Pancreas (tissue), 10 donors: ENCODE data around the gene PARG. TPM values are rescaled to one million over a fixed set of nuclear protein-coding genes. Genes with fewer than 3 reads are reported as not detected.
"Not testable (repeated sequence)": the region's sequence is repeated elsewhere in the genome, so short reads cannot be mapped to it uniquely, and the experiment has no call there.

Experiments used
- ATAC-seq, 4 donors: fragments of 200-7000 bp; cut with Tn5 transposase; one replicate each; pipeline versions ENCODE4 v1.8.0 to v1.9.1; 2020; ENCODE audit warnings: mild to moderate bottlenecking in 4 of 4, moderate library complexity in 4 of 4
- DNase-seq, 6 donors: peaks; one replicate each; pipeline ENCODE4 v3.0.0-alpha.2; 2020
- FAIRE-seq: peaks from 2 replicates; lab custom pipeline; 2012; peaks lifted over from hg19 to GRCh38; lab: Jason Lieb, UNC
- H3K27ac ChIP-seq, 4 donors: fragments of 200-600 bp; sonication (generic); 1 replicate in 3 of 4; 2 replicates in 1 of 4; pipeline versions ENCODE4 v1.5.0 to v1.8.0; 2020
- H3K27me3 ChIP-seq, 4 donors: fragments of 200-600 bp; one replicate each; pipeline ENCODE4 v1.8.0; 2021
- H3K36me3 ChIP-seq, 3 donors: fragments of 200-600 bp; sonication (generic) in 1 of 3; one replicate each; pipeline versions ENCODE4 v1.5.0 to v1.8.0; 2020 to 2021
- H3K4me1 ChIP-seq, 3 donors: fragments of 200-600 bp; one replicate each; pipeline ENCODE4 v1.8.0; 2021
- H3K4me3 ChIP-seq, 4 donors: fragments of 200-600 bp; sonication (generic) in 2 of 4; one replicate each; pipeline versions ENCODE4 v1.5.0 to v1.8.0; 2020 to 2021
- H3K9me3 ChIP-seq, 4 donors: fragments of 200-600 bp; one replicate each; pipeline ENCODE4 v1.8.0; 2021
- WGBS, 2 donors: extraction: QIAGEN DNeasy Blood & Tissue Kit; methylation state at CpG; one replicate each; pipeline ENCODE4 v1.1.7; 2013; 5-methylcytosine and 5-hydroxymethylcytosine counted together
- intact Hi-C, 3 donors: fragments of 100-400 bp; cut with DNase I; formaldehyde crosslinking; loops; one replicate each; pipeline versions ENCODE4 v1.11.1 to v1.14.2; 2022
- polyA plus RNA-seq, 2 donors: library from polyadenylated mRNA; stranded (reverse); fragments of 200-250 nt; gene quantifications; one replicate each; pipeline ENCODE4 v1.2.3, GENCODE V29; 2013
- total RNA-seq, 6 donors: library from RNA; stranded (reverse); fragmentation: NEBNext Ultra II Directional in 4 of 6; extraction: Animal tissue kit (Norgen Biotek cat#: 25700) in 4 of 6; gene quantifications; one replicate each; pipeline versions ENCODE4 v1.2.1 to v1.2.4, GENCODE V29; 2021 to 2023
- donor health status: healthy with polysubstance abuse.
- donor health status: DM: no; HTN: no; CAD: no; lungs with moderate emphysema.
- donor health status: DM: no; HTN: no; CAD: no.
- donor health status: control.
- donor health status: control.
- donor health status: Bipolar disorder and iron deficiency.
- donor health status: DM: yes; HTN: yes; CAD: no.
- donor health status: DM: no; HTN: no; CAD: no.
- donor health status: DM: no; HTN: no; CAD: no.
- donor health status: DM: yes; HTN: yes; CAD: no.

Gene PARG
- total and polyA plus RNA-seq, 8 donors = 3.1 to 14.9 (median 8.9) TPM

- Histone ChIP-seq H3K27ac (peak overlapping the region in 2 of 4 donors; percentile 20 to 55), H3K4me3 (peak overlapping the region; percentile 77 to 96 (median 91))
- ATAC-seq = peak in 3 of 4 donors; percentile 10 to 32 (median 28)
- intact Hi-C loops, H3K4me1 ChIP-seq, H3K27me3 ChIP-seq, H3K9me3 ChIP-seq, DNase-seq, H3K36me3 ChIP-seq, FAIRE-seq: not testable (repeated sequence)
- WGBS, 2 donors = 0% methylated on average over 12 of the region's 12 CpGs
These were observed 495 bp upstream of the PARG start for GRCh38 chr10:49942339-49942705.

GRCh38 chr10:49931959-49932728 lies 9.7 kb downstream of the PARG start:
- H3K4me1 ChIP-seq, H3K9me3 ChIP-seq, intact Hi-C loops, H3K27ac ChIP-seq, DNase-seq, FAIRE-seq, ATAC-seq, H3K4me3 ChIP-seq, H3K36me3 ChIP-seq, H3K27me3 ChIP-seq: not testable (repeated sequence)
- 78 to 80% methylated on average over 7 of the region's 7 CpGs for WGBS, 2 donors

- 85 to 94% methylated on average over 4 of the region's 5 CpGs for WGBS, 2 donors
- FAIRE-seq, intact Hi-C loops, ATAC-seq, H3K36me3 ChIP-seq, DNase-seq, H3K4me1 ChIP-seq, H3K27me3 ChIP-seq, H3K9me3 ChIP-seq, H3K4me3 ChIP-seq, H3K27ac ChIP-seq: not testable (repeated sequence)
These were observed 10.6 kb downstream of the PARG start for GRCh38 chr10:49931276-49931675.

GRCh38 chr10:49923572-49923971 lies 18.3 kb downstream of the PARG start:
- H3K9me3 ChIP-seq, intact Hi-C loops, H3K4me1 ChIP-seq, DNase-seq, H3K4me3 ChIP-seq, H3K36me3 ChIP-seq, FAIRE-seq, H3K27me3 ChIP-seq, ATAC-seq, H3K27ac ChIP-seq: not testable (repeated sequence)
- WGBS, 2 donors = 98 to 99% methylated on average over 4 of the region's 4 CpGs

GRCh38 chr10:49922041-49922440 lies 19.8 kb downstream of the PARG start:
- FAIRE-seq, H3K4me1 ChIP-seq, H3K36me3 ChIP-seq, intact Hi-C loops, H3K27ac ChIP-seq, ATAC-seq, H3K4me3 ChIP-seq, DNase-seq, H3K27me3 ChIP-seq, H3K9me3 ChIP-seq: not testable (repeated sequence)
- 73 to 78% methylated on average over 4 of the region's 4 CpGs for WGBS, 2 donors

- DNase-seq, H3K4me1 ChIP-seq, H3K36me3 ChIP-seq, H3K9me3 ChIP-seq, ATAC-seq, H3K27me3 ChIP-seq, intact Hi-C loops, H3K27ac ChIP-seq, H3K4me3 ChIP-seq: not testable (repeated sequence)
- FAIRE-seq = peak; percentile 80
These were observed 23.9 kb downstream of the PARG start for GRCh38 chr10:49917927-49918326.

- H3K27ac ChIP-seq, H3K4me1 ChIP-seq, ATAC-seq, H3K36me3 ChIP-seq, DNase-seq, H3K9me3 ChIP-seq, H3K27me3 ChIP-seq, H3K4me3 ChIP-seq, intact Hi-C loops, FAIRE-seq: not testable (repeated sequence)
These were observed 25.4 kb downstream of the PARG start for GRCh38 chr10:49916451-49916850.

- H3K9me3 ChIP-seq, H3K36me3 ChIP-seq, H3K27ac ChIP-seq, H3K4me3 ChIP-seq, intact Hi-C loops, ATAC-seq, H3K4me1 ChIP-seq, H3K27me3 ChIP-seq, FAIRE-seq, DNase-seq: not testable (repeated sequence)
- WGBS, 2 donors = no CpG with 5 or more reads among the region's 1 CpG
These were observed 31.5 kb downstream of the PARG start for GRCh38 chr10:49910295-49910694.

- DNase-seq, H3K4me1 ChIP-seq, H3K4me3 ChIP-seq, ATAC-seq, H3K27ac ChIP-seq, intact Hi-C loops, H3K36me3 ChIP-seq, H3K27me3 ChIP-seq, H3K9me3 ChIP-seq: not testable (repeated sequence)
- peak; percentile 9 for FAIRE-seq
- WGBS, 2 donors = 57 to 63% methylated on average over 4 of the region's 4 CpGs
These were observed 33.3 kb downstream of the PARG start for GRCh38 chr10:49908290-49909080.

GRCh38 chr10:49903829-49904228 lies 38.0 kb downstream of the PARG start:
- FAIRE-seq, H3K27me3 ChIP-seq, H3K36me3 ChIP-seq, DNase-seq, intact Hi-C loops, H3K9me3 ChIP-seq, H3K27ac ChIP-seq, ATAC-seq, H3K4me1 ChIP-seq, H3K4me3 ChIP-seq: not testable (repeated sequence)
- 87 to 92% methylated on average over 3 of the region's 3 CpGs for WGBS, 2 donors

GRCh38 chr10:49900406-49900805 lies 41.4 kb downstream of the PARG start:
- H3K27ac ChIP-seq, H3K36me3 ChIP-seq, H3K9me3 ChIP-seq, ATAC-seq, DNase-seq, H3K4me3 ChIP-seq, H3K4me1 ChIP-seq, H3K27me3 ChIP-seq, FAIRE-seq, intact Hi-C loops: not testable (repeated sequence)
- whole genome bisulfite sequencing, 2 donors = 79 to 91% methylated on average over 2 of the region's 3 CpGs

- FAIRE-seq, DNase-seq, intact Hi-C loops, H3K36me3 ChIP-seq, H3K27ac ChIP-seq, H3K4me1 ChIP-seq, ATAC-seq, H3K27me3 ChIP-seq, H3K9me3 ChIP-seq, H3K4me3 ChIP-seq: not testable (repeated sequence)
- whole genome bisulfite sequencing, 2 donors = 80 to 100% methylated on average over 1 of the region's 2 CpGs
These were observed 41.8 kb downstream of the PARG start for GRCh38 chr10:49899999-49900398.
